H1 (cell line): ENCODE data around the gene NDUFS4. TPM values are rescaled to one million over a fixed set of nuclear protein-coding genes. Genes with fewer than 3 reads are reported as not detected.

ENCODE experiments used
- CTCF ChIA-PET: fragments of 300-600 bp; sonication (Branson Sonifier 250); formaldehyde crosslinking; loops from one replicate; lab custom pipeline; 2021; ENCODE audit not compliant: partially characterized antibody; lab: Charles Lee
- POLR2A ChIA-PET: fragments of 300-600 bp; sonication (Branson Sonifier 250); formaldehyde crosslinking; loops from one replicate; lab custom pipeline; 2021; ENCODE audit warnings: inconsistent platforms; ENCODE audit not compliant: partially characterized antibody; lab: Charles Lee
- DNase-seq, 2 experiments: peaks; one replicate each; pipeline versions ENCODE4 v3.0.0 to v3.0.0-alpha.2; 2010 to 2022; ENCODE audit warnings: low spot score in 2 of 2, low read depth in 1 of 2, mixed read lengths in 1 of 2
- FAIRE-seq: peaks from 2 replicates; lab custom pipeline; 2011; peaks lifted over from hg19 to GRCh38; lab: Jason Lieb, UNC
- H2AFZ ChIP-seq: 2 replicates; pipeline ENCODE4 v1.8.1; 2012; ENCODE audit warnings: low read length, inconsistent platforms
- H2AK5ac ChIP-seq: 2 replicates; pipeline ENCODE4 v1.6.1; 2013; ENCODE audit warnings: low read depth, low read length
- H2BK120ac ChIP-seq: replicated peaks from 2 replicates; pipeline ENCODE3; 2013; ENCODE audit warnings: low read depth, low read length, inconsistent platforms
- H2BK12ac ChIP-seq: 2 replicates; pipeline ENCODE4 v1.6.1; 2013; ENCODE audit warnings: low read depth, low read length
- H2BK15ac ChIP-seq: 2 replicates; pipeline ENCODE4 v1.6.1; 2013; ENCODE audit warnings: low read length
- H2BK20ac ChIP-seq: 2 replicates; pipeline ENCODE4 v1.6.1; 2013; ENCODE audit warnings: low read length
- H2BK5ac ChIP-seq: 2 replicates; pipeline ENCODE4 v1.6.1; 2013; ENCODE audit warnings: low read depth, low read length
- H3K14ac ChIP-seq: 2 replicates; pipeline ENCODE4 v1.6.1; 2013; ENCODE audit warnings: inconsistent platforms; ENCODE audit not compliant: insufficient read length
- H3K18ac ChIP-seq: 2 replicates; pipeline ENCODE4 v1.6.1; 2013; ENCODE audit warnings: low read length; ENCODE audit errors: extremely low read depth
- H3K23ac ChIP-seq: 2 replicates; pipeline ENCODE4 v1.6.1; 2013; ENCODE audit warnings: inconsistent platforms; ENCODE audit not compliant: insufficient read length
- H3K23me2 ChIP-seq: 2 replicates; pipeline ENCODE4 v1.6.1; 2013; ENCODE audit warnings: low read depth, low read length
- H3K27ac ChIP-seq: 2 replicates; pipeline ENCODE4 v1.6.1; 2011; ENCODE audit warnings: low read depth, low read length, inconsistent platforms
- H3K27me3 ChIP-seq, 4 experiments: replicated peaks in 1 of 4; 1 replicate in 1 of 4; 2 replicates in 3 of 4; pipeline versions ENCODE4 v1.6.1 to v1.8.1; 2011 to 2013; ENCODE audit warnings: low read length in 3 of 4, mild to moderate bottlenecking in 3 of 4, inconsistent platforms in 2 of 4, mixed read lengths in 2 of 4, moderate library complexity in 1 of 4; ENCODE audit not compliant: control insufficient read depth in 3 of 4, insufficient read depth in 3 of 4; ENCODE audit errors: extremely low read depth in 1 of 4
- H3K36me3 ChIP-seq, 4 experiments: 2 replicates each; pipeline versions ENCODE4 v1.6.1 to v1.8.1; 2011 to 2013; ENCODE audit warnings: mild to moderate bottlenecking in 4 of 4, low read length in 3 of 4, moderate library complexity in 2 of 4, control low read depth in 1 of 4, inconsistent platforms in 1 of 4; ENCODE audit not compliant: insufficient read depth in 4 of 4, control insufficient read depth in 2 of 4
- H3K4ac ChIP-seq: replicated peaks from 2 replicates; pipeline ENCODE3; 2013; ENCODE audit warnings: low read length, low read depth, mixed read lengths, inconsistent platforms; ENCODE audit not compliant: insufficient read length
- H3K4me1 ChIP-seq, 4 experiments: replicated peaks in 1 of 4; 1 replicate in 1 of 4; 2 replicates in 3 of 4; pipeline versions ENCODE4 v1.6.1 to v1.8.1; 2011 to 2013; ENCODE audit warnings: low read length in 3 of 4, inconsistent platforms in 2 of 4, mixed read lengths in 1 of 4; ENCODE audit not compliant: insufficient read depth in 4 of 4, control insufficient read depth in 3 of 4
- H3K4me2 ChIP-seq, 2 experiments: 2 replicates each; pipeline versions ENCODE4 v1.6.1 to v1.8.1; 2011 to 2013; ENCODE audit warnings: low read depth in 2 of 2, low read length in 2 of 2, control low read depth in 1 of 2, inconsistent platforms in 1 of 2, mild to moderate bottlenecking in 1 of 2; ENCODE audit not compliant: insufficient read depth in 1 of 2
- H3K4me3 ChIP-seq, 4 experiments: fragments of 200-600, 300-600 bp in 1 of 4; sonication (generic), shearing (Covaris generic), sonication (Bioruptor Twin) in 1 of 4; 2 replicates each; pipeline versions ENCODE4 v1.5.1 to v1.8.1; 2011 to 2016; ENCODE audit warnings: low read length in 4 of 4, low read depth in 3 of 4, control low read depth in 2 of 4, inconsistent platforms in 2 of 4, mild to moderate bottlenecking in 2 of 4, mixed read lengths in 1 of 4, moderate library complexity in 1 of 4; ENCODE audit not compliant: insufficient read depth in 2 of 4; ENCODE audit errors: extremely low read depth in 1 of 4
- H3K56ac ChIP-seq: replicated peaks from 2 replicates; pipeline ENCODE3; 2013; ENCODE audit warnings: low read depth, mild to moderate bottlenecking, mixed read lengths, low read length, inconsistent platforms; ENCODE audit not compliant: insufficient read length
- H3K79me1 ChIP-seq: 2 replicates; pipeline ENCODE4 v1.6.1; 2013; ENCODE audit warnings: low read depth, low read length, control low read depth
- H3K79me2 ChIP-seq, 2 experiments: 2 replicates each; pipeline versions ENCODE4 v1.6.1 to v1.8.1; 2012 to 2013; ENCODE audit warnings: low read length in 2 of 2, mild to moderate bottlenecking in 2 of 2, inconsistent platforms in 1 of 2; ENCODE audit not compliant: insufficient read depth in 2 of 2, control insufficient read depth in 1 of 2
- H3K9ac ChIP-seq, 4 experiments: replicated peaks in 1 of 4; 1 replicate in 1 of 4; 2 replicates in 3 of 4; pipeline versions ENCODE4 v1.6.1 to v1.8.1; 2011 to 2013; ENCODE audit warnings: low read depth in 3 of 4, low read length in 3 of 4, control low read depth in 2 of 4, mild to moderate bottlenecking in 2 of 4, moderate library complexity in 2 of 4, inconsistent platforms in 1 of 4; ENCODE audit errors: extremely low read depth in 1 of 4
- H3K9me3 ChIP-seq, 2 experiments: 2 replicates each; pipeline versions ENCODE4 v1.6.1 to v1.8.1; 2012 to 2013; ENCODE audit warnings: mild to moderate bottlenecking in 2 of 2, moderate library complexity in 2 of 2, control low read depth in 1 of 2, inconsistent platforms in 1 of 2, low read depth in 1 of 2, low read length in 1 of 2, mixed read lengths in 1 of 2; ENCODE audit not compliant: insufficient read depth in 2 of 2
- H4K20me1 ChIP-seq, 2 experiments: replicated peaks in 1 of 2; 2 replicates each; pipeline versions ENCODE3 to v1.8.1; 2011 to 2013; ENCODE audit warnings: inconsistent platforms in 2 of 2, low read length in 2 of 2, mild to moderate bottlenecking in 1 of 2; ENCODE audit not compliant: insufficient read depth in 2 of 2, control insufficient read depth in 1 of 2
- H4K5ac ChIP-seq: 2 replicates; pipeline ENCODE4 v1.6.1; 2013; ENCODE audit warnings: low read length, low read depth, mixed read lengths, inconsistent platforms; ENCODE audit not compliant: insufficient read length
- H4K8ac ChIP-seq: 2 replicates; pipeline ENCODE4 v1.8.0; 2013; ENCODE audit warnings: mild to moderate bottlenecking, moderate library complexity, low read length, inconsistent platforms; ENCODE audit not compliant: insufficient read depth; ENCODE audit errors: extremely low read depth
- H4K91ac ChIP-seq: replicated peaks from 2 replicates; pipeline ENCODE3; 2013; ENCODE audit warnings: low read length, mixed read lengths, inconsistent platforms; ENCODE audit not compliant: insufficient read length
- CBX8 ChIP-seq: fragments of 300-800, 300-1000 bp; sonication (generic); IDR thresholded peaks from 2 replicates; pipeline ENCODE4 v1.7.1; 2016; ENCODE audit warnings: low read depth, low read length, borderline replicate concordance
- EP300 ChIP-seq, 2 experiments: IDR thresholded peaks; 1 replicate in 1 of 2; 2 replicates in 1 of 2; pipeline ENCODE4 v1.6.1; 2011 to 2012; ENCODE audit warnings: low read depth in 2 of 2, low read length in 2 of 2, mild to moderate bottlenecking in 2 of 2, borderline replicate concordance in 1 of 2, inconsistent platforms in 1 of 2, moderate library complexity in 1 of 2
- KDM5A ChIP-seq: fragments of 200-600 bp; IDR thresholded peaks from 2 replicates; pipeline ENCODE4 v1.7.1; 2012; ENCODE audit warnings: mild to moderate bottlenecking, low read length, inconsistent platforms, mixed read lengths
- RBBP5 ChIP-seq: IDR thresholded peaks from 2 replicates; pipeline ENCODE4 v1.7.1; 2012; ENCODE audit warnings: low read depth, mild to moderate bottlenecking, inconsistent platforms, low read length, moderate library complexity, borderline replicate concordance
- RXRA ChIP-seq: IDR thresholded peaks from 2 replicates; pipeline ENCODE4 v1.6.1; 2011; ENCODE audit warnings: low read depth, mild to moderate bottlenecking, low read length, moderate library complexity; ENCODE audit not compliant: insufficient read depth
- SIN3A ChIP-seq, 2 experiments: IDR thresholded peaks in 1 of 2; conservative IDR thresholded peaks in 1 of 2; 2 replicates each; pipeline ENCODE4 v1.6.1; 2011 to 2012; ENCODE audit warnings: low read length in 2 of 2, improper control_type of control experiment in 1 of 2, low read depth in 1 of 2, mild to moderate bottlenecking in 1 of 2
- SP4 ChIP-seq: IDR thresholded peaks from 2 replicates; pipeline ENCODE4 v1.6.1; 2012; ENCODE audit warnings: low read length, inconsistent platforms
- TCF12 ChIP-seq: IDR thresholded peaks from 2 replicates; pipeline ENCODE4 v1.6.1; 2011; ENCODE audit warnings: low read depth, mild to moderate bottlenecking, low read length
- TEAD4 ChIP-seq: IDR thresholded peaks from 2 replicates; pipeline ENCODE4 v1.6.1; 2012; ENCODE audit warnings: low read depth, low read length, inconsistent platforms, mixed read lengths
- polyA plus RNA-seq, 7 experiments: library from polyadenylated mRNA; depleted of rRNA in 3 of 7; stranded (reverse) in 5 of 7; unstranded in 2 of 7; fragments of >200 nt in 5 of 7; fragments of 200-250 nt in 2 of 7; gene quantifications; 1 replicate in 5 of 7; 2 replicates in 1 of 7; 4 replicates in 1 of 7; pipeline versions ENCODE4 v1.2.1 to v1.2.3, GENCODE V29; 2011 to 2013; ENCODE audit warnings: missing spikeins in 2 of 7, mixed read lengths in 2 of 7
- total RNA-seq: library from RNA; stranded (reverse); fragmentation: NEBNext Ultra II Directional; extraction: Animal tissue kit (Norgen Biotek cat#: 25700); gene quantifications from 2 replicates; pipeline ENCODE4 v1.2.1, GENCODE V29; 2021

NDUFS4 gene
- total and polyA plus RNA-seq, 2 of the 8 experiments (the other 6 are each of a cell fraction or from before 2014, with no cell fraction given): 74.6 to 75.9 TPM

- CTCF ChIA-PET: no interaction called here
- H2BK12ac ChIP-seq: no peak overlapping the region
- H2BK15ac ChIP-seq: no peak overlapping the region
- H3K4me3 ChIP-seq: no peak overlapping the region
- H3K4ac ChIP-seq: no peak overlapping the region
- H3K14ac ChIP-seq: no peak overlapping the region
- H4K8ac ChIP-seq: no peak overlapping the region
- H3K4me1 ChIP-seq: no peaks in the 10 kb centered on the region
- no peaks in the 10 kb centered on the region for H4K20me1 ChIP-seq
- no peak overlapping the region for H2BK20ac ChIP-seq
- H4K91ac ChIP-seq: no peak overlapping the region
- no peak overlapping the region for H2AK5ac ChIP-seq
- H3K56ac ChIP-seq: no peak overlapping the region
- H2AFZ ChIP-seq: no peak overlapping the region
- H3K9me3 ChIP-seq: peaks cover 7 to 8% of the 10 kb centered on the region in 2 experiments; a peak in 1 of 4 replicates
- H3K79me2 ChIP-seq: no peaks in the 10 kb centered on the region
- no peak overlapping the region for H3K27ac ChIP-seq
- TF ChIP-seq KDM5A (no peak), SIN3A (conservative IDR thresholded peaks at IDR 0.05 in 1 of 2, IDR thresholded peaks at IDR 0.05 in 1 of 2; ENCODE audit: low read depth in 1 of 2, low read length in 2 of 2) (no peak), SP4 (no peak), TEAD4 (no peak), RXRA (no peak), TCF12 (no peak), RBBP5 (no peak), EP300 (IDR thresholded peaks at IDR 0.05; ENCODE audit: borderline replicate concordance in 1 of 2, low read depth in 2 of 2, low read length in 2 of 2) (no peak), CBX8 (no peak)
- TF ChIP-seq, all 59 proteins: peak for 0
- H3K9ac ChIP-seq: no peak overlapping the region
- POLR2A ChIA-PET: no interaction called here
- no peak overlapping the region for H3K23ac ChIP-seq
- no peak overlapping the region for H3K18ac ChIP-seq
- H3K4me2 ChIP-seq: no peak overlapping the region
- no peak overlapping the region for H4K5ac ChIP-seq
- no peaks in the 10 kb centered on the region for H3K79me1 ChIP-seq
- FAIRE-seq (no peak), DNase-seq (no peak)
- no peak overlapping the region for H2BK5ac ChIP-seq
- no peaks in the 10 kb centered on the region for H3K23me2 ChIP-seq
- no peaks in the 10 kb centered on the region; a peak in 1 of 8 replicates for H3K36me3 ChIP-seq
- no peaks in the 10 kb centered on the region for H3K27me3 ChIP-seq
- H2BK120ac ChIP-seq: no peak overlapping the region
Observed at GRCh38 chr5:53555160-53555559, 5.3 kb upstream of the NDUFS4 start.
